Esophagus (tissue), 2 donors: Measurements from ENCODE around the gene IL36G. TPM values are rescaled to one million over a fixed set of nuclear protein-coding genes. Genes with fewer than 3 reads are reported as not detected.

Experiments
- H3K27ac ChIP-seq, 2 donors: one replicate each; pipeline ENCODE4 v1.5.1; 2013; ENCODE audit warnings: low read depth in 2 of 2, mild to moderate bottlenecking in 2 of 2, inconsistent platforms in 1 of 2, low read length in 1 of 2, moderate library complexity in 1 of 2
- H3K27me3 ChIP-seq, 2 donors: one replicate each; pipeline ENCODE4 v1.6.1; 2013; ENCODE audit warnings: low read length in 2 of 2, control low read depth in 1 of 2, mild to moderate bottlenecking in 1 of 2; ENCODE audit not compliant: insufficient read depth in 2 of 2, control insufficient read depth in 1 of 2
- H3K36me3 ChIP-seq, 2 donors: one replicate each; pipeline ENCODE4 v1.6.1; 2013; ENCODE audit warnings: low read length in 1 of 2; ENCODE audit not compliant: control insufficient read depth in 2 of 2, insufficient read depth in 2 of 2
- H3K4me1 ChIP-seq, 2 donors: one replicate each; pipeline ENCODE4 v1.6.1; 2013; ENCODE audit warnings: low read length in 1 of 2; ENCODE audit not compliant: control insufficient read depth in 2 of 2, insufficient read depth in 2 of 2
- H3K4me3 ChIP-seq, 2 donors: one replicate each; pipeline ENCODE4 v1.5.1; 2013; ENCODE audit warnings: low read length in 2 of 2, mild to moderate bottlenecking in 2 of 2, low read depth in 1 of 2, moderate library complexity in 1 of 2
- H3K9me3 ChIP-seq, 2 donors: one replicate each; pipeline ENCODE4 v1.6.1; 2013; ENCODE audit warnings: mild to moderate bottlenecking in 2 of 2, low read depth in 1 of 2, low read length in 1 of 2, moderate library complexity in 1 of 2; ENCODE audit not compliant: control insufficient read depth in 2 of 2, insufficient read depth in 1 of 2
- WGBS, 2 donors: extraction: QIAGEN DNeasy Blood & Tissue Kit; methylation state at CpG; one replicate each; pipeline ENCODE4 v1.1.7; 2013; 5-methylcytosine and 5-hydroxymethylcytosine counted together
- polyA plus RNA-seq, 2 donors: library from polyadenylated mRNA; stranded (reverse); fragments of 200-250 nt; gene quantifications; one replicate each; pipeline ENCODE4 v1.2.3, GENCODE V29; 2013
- donor health status: healthy with polysubstance abuse.
- donor health status: Bipolar disorder and iron deficiency.

Gene IL36G
- polyA plus RNA-seq, 2 donors = 6.2 to 54.5 TPM

- H3K9me3 ChIP-seq = peaks cover 0 to 4% of the 10 kb centered on the region in 2 donors
- no peaks in the 10 kb centered on the region for H3K4me1 ChIP-seq
- no peak overlapping the region for H3K4me3 ChIP-seq
- H3K27ac ChIP-seq = no peak overlapping the region
- WGBS, 2 donors = 92 to 96% methylated on average over 1 of the region's 1 CpG
- H3K36me3 ChIP-seq = no peaks in the 10 kb centered on the region
- H3K27me3 ChIP-seq = no peaks in the 10 kb centered on the region
These were observed 32.8 kb upstream of the IL36G start for GRCh38 chr2:112944971-112945370.

- H3K27me3 ChIP-seq = no peaks in the 10 kb centered on the region
- H3K4me1 ChIP-seq = no peaks in the 10 kb centered on the region
- H3K36me3 ChIP-seq = no peaks in the 10 kb centered on the region
- H3K9me3 ChIP-seq = peaks cover 0 to 4% of the 10 kb centered on the region in 2 donors
- no peak overlapping the region for H3K27ac ChIP-seq
- H3K4me3 ChIP-seq = no peak overlapping the region
- WGBS, 2 donors = 77 to 87% methylated on average over 2 of the region's 2 CpGs
These were observed 31.7 kb upstream of the IL36G start for GRCh38 chr2:112946086-112946485.

- H3K9me3 ChIP-seq = peaks cover 0 to 4% of the 10 kb centered on the region in 2 donors
- no peak overlapping the region for H3K27ac ChIP-seq
- H3K27me3 ChIP-seq = no peaks in the 10 kb centered on the region
- no peaks in the 10 kb centered on the region for H3K4me1 ChIP-seq
- H3K36me3 ChIP-seq = no peaks in the 10 kb centered on the region
- 34 to 36% methylated on average over 2 of the region's 2 CpGs for WGBS, 2 donors
- H3K4me3 ChIP-seq = no peak overlapping the region
These were observed 30.4 kb upstream of the IL36G start for GRCh38 chr2:112947374-112947773.

- WGBS, 2 donors = 74 to 84% methylated on average over 8 of the region's 8 CpGs
- H3K9me3 ChIP-seq = peaks cover 0 to 4% of the 10 kb centered on the region in 2 donors
- H3K27me3 ChIP-seq = no peaks in the 10 kb centered on the region
- H3K36me3 ChIP-seq = no peaks in the 10 kb centered on the region
- no peak overlapping the region for H3K4me3 ChIP-seq
- H3K4me1 ChIP-seq = no peaks in the 10 kb centered on the region
- H3K27ac ChIP-seq = no peak overlapping the region
These were observed 28.4 kb upstream of the IL36G start for GRCh38 chr2:112949456-112949855.

- no peaks in the 10 kb centered on the region for H3K36me3 ChIP-seq
- WGBS, 2 donors = 67 to 82% methylated on average over 7 of the region's 7 CpGs
- no peaks in the 10 kb centered on the region for H3K27me3 ChIP-seq
- no peak overlapping the region for H3K27ac ChIP-seq
- no peaks in the 10 kb centered on the region for H3K9me3 ChIP-seq
- H3K4me1 ChIP-seq = peaks cover 0 to 2% of the 10 kb centered on the region in 2 donors
- no peak overlapping the region for H3K4me3 ChIP-seq
These were observed 23.4 kb upstream of the IL36G start for GRCh38 chr2:112954364-112954763.

GRCh38 chr2:112957511-112957910 lies 20.3 kb upstream of the IL36G start:
- whole genome bisulfite sequencing, 2 donors = 94 to 98% methylated on average over 3 of the region's 3 CpGs
- H3K9me3 ChIP-seq = no peaks in the 10 kb centered on the region
- no peak overlapping the region for H3K4me3 ChIP-seq
- H3K36me3 ChIP-seq = no peaks in the 10 kb centered on the region
- peaks cover 0 to 2% of the 10 kb centered on the region in 2 donors for H3K4me1 ChIP-seq
- H3K27me3 ChIP-seq = no peaks in the 10 kb centered on the region
- no peak overlapping the region for H3K27ac ChIP-seq

- H3K36me3 ChIP-seq = no peaks in the 10 kb centered on the region
- no peak overlapping the region for H3K27ac ChIP-seq
- no peaks in the 10 kb centered on the region for H3K27me3 ChIP-seq
- no peaks in the 10 kb centered on the region for H3K9me3 ChIP-seq
- H3K4me1 ChIP-seq = peaks cover 0 to 2% of the 10 kb centered on the region in 2 donors
- WGBS, 2 donors = 46 to 59% methylated on average over 9 of the region's 9 CpGs
- no peak overlapping the region for H3K4me3 ChIP-seq
These were observed 19.2 kb upstream of the IL36G start for GRCh38 chr2:112958428-112959108.

- no peaks in the 10 kb centered on the region for H3K36me3 ChIP-seq
- WGBS, 2 donors = 70 to 74% methylated on average over 14 of the region's 14 CpGs
- H3K27ac ChIP-seq = no peak overlapping the region
- H3K27me3 ChIP-seq = no peaks in the 10 kb centered on the region
- no peak overlapping the region for H3K4me3 ChIP-seq
- H3K4me1 ChIP-seq = peaks cover 0 to 2% of the 10 kb centered on the region in 2 donors
- H3K9me3 ChIP-seq = no peaks in the 10 kb centered on the region
These were observed 18.5 kb upstream of the IL36G start for GRCh38 chr2:112959109-112959812.

GRCh38 chr2:112960230-112960825 lies 17.5 kb upstream of the IL36G start:
- Histone ChIP-seq H3K9me3 (no peaks in the 10 kb centered on the region), H3K27ac (no peak overlapping the region), H3K4me1 (peaks cover 0 to 2% of the 10 kb centered on the region in 2 donors), H3K36me3 (no peaks in the 10 kb centered on the region), H3K4me3 (no peak overlapping the region), H3K27me3 (no peaks in the 10 kb centered on the region)
- 50 to 74% methylated on average over 2 of the region's 2 CpGs for WGBS, 2 donors
